HG02852 (cell line): ENCODE data around the gene SPINK5.

Experiments used
- ATAC-seq: cut with Tn5 transposase; IDR thresholded peaks from one replicate; pipeline ENCODE4 v1.9.1; 2021; ENCODE audit warnings: mild to moderate bottlenecking, moderate library complexity; ENCODE audit not compliant: unreplicated experiment

The SPINK5 gene

DNA sequence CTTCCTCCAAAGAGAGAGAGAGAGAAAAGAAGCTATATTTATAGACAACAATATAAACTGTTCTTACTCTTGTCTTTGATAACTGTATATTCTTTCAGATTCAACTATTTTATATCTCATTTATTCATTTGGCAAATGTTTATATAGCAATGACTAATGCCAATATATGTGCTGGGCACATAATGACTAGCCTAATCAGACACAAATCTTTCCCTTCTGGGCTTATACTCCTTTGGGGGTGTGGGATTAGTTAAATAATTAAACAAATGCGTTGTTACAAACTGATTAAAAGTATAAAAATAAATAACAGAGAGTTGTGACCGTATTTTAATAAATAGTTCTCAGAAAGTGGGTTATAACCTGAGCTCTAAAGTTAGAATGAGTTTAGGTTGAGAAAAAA, 108.6 kb downstream of the SPINK5 start:
- no peak for ATAC-seq

DNA sequence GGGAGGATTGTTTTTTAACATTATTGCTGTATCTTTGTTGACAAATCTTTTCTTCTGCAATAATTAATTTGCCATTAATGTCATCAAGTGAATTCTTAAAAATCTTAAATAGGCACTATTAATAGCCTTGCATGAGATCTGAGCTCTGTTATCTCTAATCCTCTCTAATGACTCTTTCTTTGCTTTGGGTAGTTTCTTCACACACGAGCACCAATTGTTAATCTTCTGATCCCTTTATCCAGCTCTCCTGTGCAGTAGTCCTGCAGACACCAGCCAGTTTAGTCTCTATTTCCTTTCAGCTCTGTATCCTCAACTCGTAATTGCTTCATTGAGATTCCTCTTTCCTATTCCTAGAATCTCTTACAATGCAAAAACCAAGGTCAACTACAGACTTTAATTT, 112.7 kb downstream of the SPINK5 start:
- ATAC-seq, result no peak

- ATAC-seq, result no peak
Measured at GRCh38 chr5:148177207-148177606, 113.4 kb downstream of the SPINK5 start.

DNA sequence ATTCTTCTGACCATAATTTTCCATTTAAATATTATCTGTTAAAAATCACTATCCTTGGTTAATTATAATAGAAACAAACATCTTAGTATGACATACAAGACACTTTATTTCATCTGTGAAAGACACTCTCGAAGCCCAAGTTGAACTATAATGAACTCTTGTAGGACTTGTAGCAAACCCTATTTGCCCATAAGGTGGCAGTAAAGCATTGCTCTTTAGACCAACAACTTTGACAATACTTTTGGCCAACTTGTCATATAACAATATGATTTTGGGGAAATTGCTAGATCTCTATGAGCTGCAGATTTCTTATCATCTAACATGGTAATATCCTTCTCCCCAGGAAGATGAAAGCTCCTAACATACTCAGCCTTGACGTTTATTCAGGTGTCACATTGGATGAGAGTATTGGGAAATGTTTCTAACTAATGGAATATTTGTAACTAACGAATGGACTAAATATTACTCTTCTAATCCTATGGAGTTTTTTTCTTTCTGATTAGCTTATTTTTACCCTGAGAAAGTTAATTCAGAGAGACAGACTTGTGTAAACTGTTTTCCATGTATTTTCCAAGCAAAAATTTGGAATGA, 115.5 kb downstream of the SPINK5 start:
- peak; percentile 69 for ATAC-seq

- peak; percentile 74 for ATAC-seq
Measured at GRCh38 chr5:148186248-148187003, 122.6 kb downstream of the SPINK5 start.
